ENCODE results near the gene GOLGB1.

DNA sequence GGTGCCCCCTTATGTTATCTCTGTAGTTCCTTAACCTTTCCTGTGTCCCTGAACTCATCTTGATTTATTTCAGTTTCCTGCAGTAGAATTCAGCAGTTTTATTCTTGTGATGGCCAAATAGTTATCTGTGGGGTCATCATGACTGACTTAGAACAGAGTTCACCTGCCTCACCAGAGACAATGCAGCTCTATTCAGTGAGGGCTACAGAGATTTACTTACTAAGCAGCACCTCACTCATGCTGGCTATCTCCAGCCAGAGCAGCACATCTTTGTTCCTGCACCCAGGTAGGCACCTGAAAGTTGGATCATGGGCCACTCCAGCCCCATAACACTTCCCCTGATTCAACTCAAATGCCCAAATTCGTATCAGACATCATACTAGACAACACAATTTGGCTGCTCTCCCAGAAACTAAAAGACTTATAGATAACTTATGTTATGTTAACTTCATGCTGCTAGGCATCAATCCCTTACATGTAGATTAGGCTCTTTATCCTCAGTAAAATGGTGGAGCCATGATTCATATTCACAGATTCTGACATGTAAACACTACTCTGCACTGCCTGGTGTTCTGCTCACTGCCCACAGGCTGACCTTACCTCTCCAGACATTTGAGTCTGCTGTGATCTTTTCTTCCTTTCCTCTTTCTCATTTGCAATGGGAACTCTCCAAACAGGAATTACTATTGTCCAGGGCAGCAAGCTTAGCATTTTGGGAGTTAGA is 9.3 kb upstream of the GOLGB1 start:
- TF ChIP-seq, protein P1, sequence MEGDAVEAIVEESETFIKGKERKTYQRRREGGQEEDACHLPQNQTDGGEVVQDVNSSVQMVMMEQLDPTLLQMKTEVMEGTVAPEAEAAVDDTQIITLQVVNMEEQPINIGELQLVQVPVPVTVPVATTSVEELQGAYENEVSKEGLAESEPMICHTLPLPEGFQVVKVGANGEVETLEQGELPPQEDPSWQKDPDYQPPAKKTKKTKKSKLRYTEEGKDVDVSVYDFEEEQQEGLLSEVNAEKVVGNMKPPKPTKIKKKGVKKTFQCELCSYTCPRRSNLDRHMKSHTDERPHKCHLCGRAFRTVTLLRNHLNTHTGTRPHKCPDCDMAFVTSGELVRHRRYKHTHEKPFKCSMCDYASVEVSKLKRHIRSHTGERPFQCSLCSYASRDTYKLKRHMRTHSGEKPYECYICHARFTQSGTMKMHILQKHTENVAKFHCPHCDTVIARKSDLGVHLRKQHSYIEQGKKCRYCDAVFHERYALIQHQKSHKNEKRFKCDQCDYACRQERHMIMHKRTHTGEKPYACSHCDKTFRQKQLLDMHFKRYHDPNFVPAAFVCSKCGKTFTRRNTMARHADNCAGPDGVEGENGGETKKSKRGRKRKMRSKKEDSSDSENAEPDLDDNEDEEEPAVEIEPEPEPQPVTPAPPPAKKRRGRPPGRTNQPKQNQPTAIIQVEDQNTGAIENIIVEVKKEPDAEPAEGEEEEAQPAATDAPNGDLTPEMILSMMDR (IDR thresholded peaks at IDR 0.05; ENCODE audit: low read length): no peak
- TF ChIP-seq EZH2phosphoT487 (IDR thresholded peaks at IDR 0.05; ENCODE audit: low read length): no peak

Measured in MM.1S (cell line).